NCI-H510A treated with DMSO at 0.1 percent for 48 hours (cell line): ENCODE data around the gene OBP2A.
"Not testable (repeated sequence)": the region's sequence is repeated elsewhere in the genome, so short reads cannot be mapped to it uniquely, and the experiment has no call there.

ENCODE experiments used
- DNase-seq: peaks from one replicate; lab custom pipeline; 2025; lab: John Stamatoyannopoulos, UW

OBP2A gene

DNA sequence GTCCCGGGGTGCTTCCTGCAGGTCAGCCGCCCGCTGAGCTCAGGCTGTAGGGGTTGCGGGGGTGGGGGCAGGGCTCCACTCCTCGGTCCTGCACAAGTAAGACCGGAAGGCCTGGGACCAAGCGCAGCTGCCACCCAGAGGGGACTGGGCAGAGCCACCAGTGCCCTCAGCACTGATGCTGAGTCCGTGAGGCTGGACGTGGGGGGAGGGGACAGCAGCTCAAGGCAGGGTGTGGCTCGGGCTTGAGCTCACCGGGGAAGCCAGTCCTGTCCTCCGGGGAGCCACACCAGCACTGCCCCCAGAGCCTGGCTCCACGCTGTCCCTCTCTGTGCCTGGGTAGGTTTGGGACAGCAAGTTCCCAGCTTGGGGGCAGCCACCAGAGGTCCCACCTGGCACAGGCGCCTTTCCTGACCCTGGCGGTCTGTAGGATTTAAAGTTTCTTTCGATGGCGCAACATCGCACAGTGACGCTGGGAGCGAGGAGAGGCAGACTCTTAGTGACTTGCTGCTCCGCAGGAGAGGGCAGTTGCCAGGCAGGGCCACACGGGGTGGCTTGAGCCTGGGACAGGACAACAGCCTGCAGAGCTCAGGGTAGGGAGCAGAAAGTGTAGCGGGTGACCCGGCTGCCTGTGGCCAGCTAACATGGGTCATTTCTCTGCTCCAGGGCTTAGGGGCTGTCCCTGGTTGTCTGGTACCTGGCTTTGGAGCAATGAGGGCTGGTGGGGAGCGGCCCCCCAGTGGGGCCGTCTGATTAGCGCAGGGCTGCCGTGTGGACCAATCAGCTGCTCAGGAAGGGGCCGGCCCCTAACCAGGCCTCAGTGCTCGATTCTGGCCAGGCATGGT lies 19.0 kb upstream of the OBP2A start:
- no peak for DNase-seq

DNA sequence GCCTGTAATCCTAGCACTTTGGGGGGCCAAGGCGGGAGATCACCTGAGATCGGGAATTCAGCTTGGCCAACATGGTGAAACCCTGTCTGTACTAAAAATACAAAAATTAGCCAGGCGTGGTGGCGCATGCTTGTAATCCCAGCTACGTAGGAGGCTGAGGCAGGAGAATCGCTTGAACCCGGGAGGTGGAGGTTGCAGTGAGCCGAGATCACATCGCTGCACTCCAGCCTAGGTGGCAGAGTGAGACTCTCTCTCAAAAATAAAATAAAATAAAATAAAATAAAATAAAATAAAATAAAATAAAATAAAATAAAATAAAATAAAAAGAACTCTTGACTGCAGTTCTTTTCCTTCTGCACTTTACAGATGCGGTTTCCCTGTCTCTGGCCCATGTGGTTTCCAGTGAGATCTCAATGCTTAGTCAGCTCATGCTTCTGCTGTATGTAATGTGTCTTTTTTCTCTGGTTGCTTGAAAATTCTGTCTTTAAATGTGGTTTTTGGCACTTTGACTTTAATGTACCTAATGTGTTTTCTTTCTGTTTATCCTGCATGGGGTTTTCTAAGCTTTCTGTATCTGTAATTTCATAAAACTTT lies 17.0 kb upstream of the OBP2A start:
- not testable (repeated sequence) for DNase-seq

DNA sequence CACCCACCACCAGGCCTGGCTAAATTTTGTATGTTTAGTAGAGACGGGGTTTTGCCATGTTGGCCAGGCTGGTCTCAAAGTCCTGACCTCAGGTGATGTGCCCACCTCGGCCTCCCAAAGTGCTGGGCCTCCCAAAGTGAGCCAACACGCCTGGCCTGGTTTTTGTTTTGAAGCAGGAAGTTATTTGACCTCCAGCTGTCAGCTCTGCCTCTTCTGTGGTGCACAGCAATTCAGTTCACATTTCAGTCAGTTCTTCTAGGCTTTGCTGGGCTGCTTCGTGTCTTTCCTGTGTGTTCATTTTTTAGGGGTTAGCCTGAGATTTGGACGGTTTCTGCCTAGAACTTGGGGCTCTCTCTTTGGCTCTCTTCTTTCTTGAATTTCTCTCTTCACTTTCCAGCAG lies 15.8 kb upstream of the OBP2A start:
- no peak for DNase-seq

DNA sequence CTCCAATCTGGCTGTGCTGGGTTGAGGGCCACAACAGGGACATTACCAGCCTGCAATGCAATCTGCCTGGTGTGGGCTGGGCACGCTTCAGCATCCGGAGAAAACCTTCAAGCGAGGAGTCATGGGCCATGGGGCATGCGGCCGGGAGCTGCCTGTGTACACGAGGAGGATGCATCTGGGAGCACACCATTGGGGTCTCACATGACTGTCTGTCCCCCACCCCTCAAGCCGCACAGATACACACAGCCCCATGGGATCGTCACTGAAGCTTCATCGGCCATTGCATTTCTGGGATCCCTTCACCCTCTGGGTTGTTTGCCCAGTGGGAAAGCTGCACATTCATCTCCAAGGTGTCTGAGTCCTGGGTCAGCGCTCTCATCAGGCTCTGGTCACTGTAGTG lies 14.8 kb upstream of the OBP2A start:
- no peak for DNase-seq

DNA sequence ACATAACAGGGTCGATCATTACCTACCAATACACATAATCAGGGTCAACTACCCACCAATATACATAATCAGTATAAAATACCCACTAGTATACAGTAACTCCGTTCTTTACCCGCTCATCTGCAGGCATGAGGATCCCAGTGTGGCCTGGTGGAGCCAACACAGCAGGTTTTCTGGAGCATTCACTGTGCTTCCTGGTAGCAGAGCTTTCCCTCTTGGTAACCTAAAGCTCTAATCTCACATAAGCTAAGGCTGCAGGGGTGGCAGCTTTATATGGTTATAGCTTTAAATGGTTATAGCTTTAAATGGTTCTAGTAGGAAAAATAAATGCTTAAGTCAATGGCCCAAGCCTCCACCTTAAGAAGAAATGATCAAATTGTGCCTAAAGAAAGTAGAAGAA lies 12.8 kb upstream of the OBP2A start:
- DNase-seq: no peak

DNA sequence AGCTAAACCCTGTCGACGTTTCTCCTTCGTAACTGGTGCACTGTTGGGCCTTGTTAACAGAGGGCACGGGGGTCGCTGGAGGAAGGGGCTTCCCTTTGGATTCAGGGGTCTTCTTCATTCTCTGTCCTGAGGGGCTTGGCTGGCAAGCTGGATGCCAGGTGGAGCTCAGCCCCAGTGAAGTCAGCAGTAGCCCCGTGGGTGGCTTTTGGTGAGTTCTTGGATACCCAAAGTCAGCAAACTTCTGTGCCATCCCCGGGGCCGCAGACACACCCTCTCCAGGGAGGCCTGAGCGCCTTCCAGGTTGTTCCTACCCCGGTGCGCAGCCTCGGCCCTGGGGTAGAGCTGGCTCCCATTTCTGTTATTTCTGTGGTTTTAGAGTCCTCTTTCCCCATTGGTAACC lies 12.3 kb upstream of the OBP2A start:
- DNase-seq: no peak

DNA sequence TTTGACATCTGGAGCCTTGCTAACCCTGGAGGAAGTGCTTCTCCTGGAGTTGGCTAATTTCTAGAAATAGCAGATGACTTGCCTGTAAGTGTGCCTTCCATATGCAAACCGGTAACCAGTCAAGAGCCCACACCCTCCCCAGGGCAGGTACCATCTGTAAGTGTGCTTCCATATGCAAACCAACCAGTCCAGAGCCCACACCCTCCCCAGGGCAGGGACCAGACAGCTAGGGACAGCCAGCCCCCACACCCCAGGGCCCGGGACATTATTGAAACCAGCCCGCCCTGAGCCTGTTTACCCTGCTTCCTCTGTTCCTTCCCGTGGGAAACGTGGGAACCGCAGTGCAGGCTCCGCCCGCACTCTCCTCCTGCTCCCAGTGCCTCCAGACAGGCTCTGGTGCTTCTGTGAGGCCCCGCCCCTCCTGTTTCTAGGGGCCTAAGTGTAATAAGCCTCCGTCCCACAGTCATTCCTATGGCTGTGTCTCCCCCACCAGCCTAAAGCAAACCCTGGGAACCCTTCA lies 11.7 kb upstream of the OBP2A start:
- not testable (repeated sequence) for DNase-seq

DNA sequence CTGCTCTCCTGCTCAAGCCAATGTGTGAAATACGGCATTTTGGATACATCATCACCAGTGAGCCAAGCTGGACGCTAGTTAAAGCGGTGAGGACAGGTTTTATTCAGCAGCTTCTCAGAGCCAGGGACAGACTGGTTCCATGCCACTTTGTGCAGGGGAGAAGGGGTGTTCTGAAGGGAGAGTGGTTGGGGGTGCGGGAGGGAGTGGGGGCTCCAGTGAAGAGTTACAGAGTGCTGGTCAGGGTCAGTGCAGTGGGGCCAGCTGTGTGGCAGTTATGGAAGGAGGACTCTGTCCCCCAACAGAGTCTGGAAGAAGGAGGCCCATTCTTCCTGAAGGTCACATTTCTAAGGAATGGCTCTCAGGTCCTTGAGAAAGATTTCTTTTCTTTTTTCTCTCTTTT lies 11.1 kb upstream of the OBP2A start:
- not testable (repeated sequence) for DNase-seq

DNA sequence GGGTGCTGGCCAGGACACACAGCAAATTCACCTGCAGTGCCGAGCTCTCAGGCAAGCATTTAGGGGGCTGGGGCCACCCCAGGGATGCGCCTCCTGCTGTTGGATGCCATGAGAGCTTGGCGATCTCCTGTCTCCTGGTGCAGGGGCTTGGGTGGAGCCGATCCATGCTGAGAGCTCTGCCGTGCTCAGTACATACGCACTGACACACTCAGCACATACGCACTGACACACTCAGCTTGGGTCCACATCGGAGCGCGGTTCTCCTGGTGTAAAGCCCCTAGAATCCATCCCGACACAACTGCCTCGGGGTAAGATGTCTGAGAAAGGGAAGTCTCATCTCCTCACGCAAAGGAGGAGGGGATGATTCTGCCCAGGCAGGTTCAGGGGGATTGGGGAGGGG lies 10.3 kb upstream of the OBP2A start:
- not testable (repeated sequence) for DNase-seq

DNA sequence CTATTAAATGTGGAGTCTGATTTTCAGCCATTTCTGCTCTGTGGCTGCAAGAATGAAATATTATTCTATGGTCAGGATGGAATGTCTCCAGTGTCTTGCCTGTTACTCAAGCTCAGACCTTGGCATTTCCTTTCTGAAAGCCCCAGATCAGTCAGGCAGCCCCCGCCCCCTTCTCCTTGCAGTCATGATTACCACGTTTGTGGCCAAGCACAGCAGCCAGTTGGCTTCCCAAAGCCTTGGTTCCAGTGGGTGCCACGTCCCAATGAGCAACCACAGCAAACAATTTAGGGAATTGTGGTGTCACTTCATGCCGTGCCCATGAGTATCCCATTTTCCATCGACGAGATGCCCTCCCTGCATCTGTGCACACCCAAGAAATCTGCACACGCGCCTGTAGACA lies 9.7 kb upstream of the OBP2A start:
- DNase-seq: no peak

DNA sequence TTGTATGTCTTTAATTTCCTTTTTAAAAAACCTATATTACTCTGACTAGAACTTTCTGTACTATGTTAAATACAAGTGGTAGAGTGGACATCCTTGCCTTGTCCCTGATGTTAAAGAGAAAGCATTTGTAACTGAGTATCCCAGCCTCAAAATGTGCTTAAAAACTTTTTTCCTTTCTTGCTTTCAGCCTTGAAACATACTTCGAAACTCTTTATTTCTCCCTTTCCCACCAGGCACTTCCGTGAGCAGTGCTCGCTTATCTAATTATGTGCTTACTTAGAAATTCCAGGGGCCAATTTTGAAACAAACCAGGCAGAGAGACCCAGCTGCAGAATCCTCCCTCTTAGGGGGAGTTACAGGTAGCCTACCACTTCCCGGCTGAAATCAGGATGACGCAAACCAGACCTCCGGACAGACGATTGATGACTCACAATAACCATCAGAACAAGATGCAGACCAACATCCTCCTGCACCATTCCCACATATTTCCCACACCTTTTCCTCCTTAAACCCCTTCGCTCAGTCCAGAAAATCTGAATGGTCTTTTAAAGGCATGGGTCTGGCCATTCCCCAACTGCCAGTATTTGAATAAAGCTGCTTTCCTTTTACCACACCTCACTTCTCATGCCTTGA lies 2.5 kb upstream of the OBP2A start:
- DNase-seq: not testable (repeated sequence)

DNA sequence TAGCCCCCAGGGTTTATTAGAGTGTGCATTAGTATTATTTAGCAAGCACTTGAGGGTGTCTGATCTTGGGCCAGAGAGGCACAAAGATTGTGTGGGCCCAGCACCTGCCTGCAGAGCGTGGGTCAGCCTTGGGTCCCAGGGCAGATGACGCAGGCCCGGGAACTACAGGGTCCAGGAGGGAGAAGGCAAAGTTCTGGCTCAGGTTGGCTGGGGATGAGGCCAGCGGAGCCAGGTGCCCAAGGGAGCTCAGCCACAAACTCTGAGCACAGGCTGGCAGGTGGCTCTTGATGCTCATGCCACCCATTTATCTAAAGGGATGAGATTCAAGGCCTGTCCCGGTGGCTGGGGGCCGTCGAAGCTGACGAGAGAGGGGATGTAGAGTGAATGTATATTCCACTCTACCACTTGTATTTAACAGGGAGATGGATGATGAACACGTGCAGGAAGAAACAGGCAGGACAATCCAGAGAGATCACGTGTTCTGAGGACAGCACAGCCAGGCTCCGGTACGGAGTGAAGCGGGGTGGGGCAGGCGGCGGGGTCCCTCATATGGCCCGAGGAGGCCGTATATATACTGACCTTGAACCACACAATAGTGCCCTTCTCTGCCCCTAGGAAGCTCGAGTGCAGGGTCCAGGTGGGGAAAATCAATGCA lies 818 bp upstream of the OBP2A start:
- no peak for DNase-seq

DNA sequence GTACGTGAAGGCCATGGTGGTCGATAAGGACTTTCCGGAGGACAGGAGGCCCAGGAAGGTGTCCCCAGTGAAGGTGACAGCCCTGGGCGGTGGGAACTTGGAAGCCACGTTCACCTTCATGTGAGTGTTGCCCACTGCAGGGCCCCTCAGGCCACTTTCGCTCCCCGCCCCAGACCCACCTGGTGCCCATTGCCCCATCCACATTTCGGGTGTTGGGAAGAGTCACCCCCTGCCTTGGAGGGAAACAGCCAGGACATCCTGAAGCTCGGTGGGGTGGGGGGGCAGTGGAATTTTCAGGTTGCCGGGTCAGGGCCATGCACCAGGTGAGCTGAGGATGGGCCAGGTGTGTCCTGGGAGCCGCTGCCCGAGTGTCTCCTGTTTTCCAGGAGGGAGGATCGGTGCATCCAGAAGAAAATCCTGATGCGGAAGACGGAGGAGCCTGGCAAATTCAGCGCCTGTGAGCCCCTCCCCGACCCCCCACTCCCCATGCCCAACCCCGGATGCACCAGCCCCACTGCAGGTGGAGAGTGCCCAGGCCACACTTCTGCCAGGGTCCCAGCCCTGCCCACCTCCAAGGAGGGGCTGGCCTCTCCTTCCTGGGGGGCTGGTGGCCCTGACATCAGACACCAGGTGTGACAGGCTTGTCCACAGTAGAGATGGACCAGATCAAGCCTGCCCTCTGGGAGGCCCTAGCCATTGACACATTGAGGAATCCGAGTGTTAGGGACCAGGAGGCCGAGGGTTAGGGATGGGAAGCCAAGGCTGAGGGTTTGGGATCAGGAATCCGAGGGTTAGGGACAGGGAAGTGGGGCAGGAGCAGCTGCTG lies 1.1 kb downstream of the OBP2A start:
- not testable (repeated sequence) for DNase-seq

DNA sequence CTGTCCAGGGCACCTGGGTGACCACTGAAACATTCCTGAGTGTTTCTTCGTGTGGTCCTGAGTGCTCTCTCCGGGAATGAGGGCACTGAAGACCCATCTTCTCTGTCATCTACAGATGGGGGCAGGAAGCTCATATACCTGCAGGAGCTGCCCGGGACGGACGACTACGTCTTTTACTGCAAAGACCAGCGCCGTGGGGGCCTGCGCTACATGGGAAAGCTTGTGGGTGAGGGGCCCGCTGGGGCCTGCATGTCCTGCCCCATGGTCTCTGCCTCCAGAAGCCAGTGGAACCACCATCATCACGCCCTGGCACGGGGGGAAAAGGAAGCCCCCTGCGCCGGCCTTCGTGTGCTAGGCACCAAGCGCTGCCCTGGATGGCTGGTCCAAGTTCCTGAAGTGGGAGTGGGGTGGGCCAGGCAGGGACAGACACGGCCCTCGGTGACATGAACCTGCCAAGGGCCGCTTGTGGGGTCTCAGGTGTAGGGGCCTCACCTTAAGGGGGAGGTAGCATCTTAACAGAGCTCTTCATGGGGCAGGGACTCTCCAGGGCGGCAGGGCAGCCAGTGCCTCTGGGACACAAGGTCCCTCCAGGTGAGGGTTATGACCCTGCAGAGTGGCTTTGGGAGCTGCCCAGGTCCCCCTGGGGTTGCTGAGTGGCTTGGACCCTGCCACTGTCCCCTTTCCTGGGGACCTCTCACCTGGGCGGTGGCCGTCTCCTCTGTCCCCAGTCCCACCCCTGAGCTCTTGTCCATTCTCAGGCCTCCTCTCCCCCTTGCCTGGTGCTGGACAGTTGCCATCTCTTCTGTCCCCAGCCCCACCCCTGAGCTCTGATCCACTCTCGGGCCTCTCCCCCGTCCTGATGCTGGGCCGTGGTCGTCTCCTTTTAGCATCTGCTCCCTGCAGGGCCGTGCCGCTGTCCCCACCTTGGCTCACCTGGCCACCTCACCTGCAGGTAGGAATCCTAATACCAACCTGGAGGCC lies 2.1 kb downstream of the OBP2A start:
- DNase-seq: no peak

DNA sequence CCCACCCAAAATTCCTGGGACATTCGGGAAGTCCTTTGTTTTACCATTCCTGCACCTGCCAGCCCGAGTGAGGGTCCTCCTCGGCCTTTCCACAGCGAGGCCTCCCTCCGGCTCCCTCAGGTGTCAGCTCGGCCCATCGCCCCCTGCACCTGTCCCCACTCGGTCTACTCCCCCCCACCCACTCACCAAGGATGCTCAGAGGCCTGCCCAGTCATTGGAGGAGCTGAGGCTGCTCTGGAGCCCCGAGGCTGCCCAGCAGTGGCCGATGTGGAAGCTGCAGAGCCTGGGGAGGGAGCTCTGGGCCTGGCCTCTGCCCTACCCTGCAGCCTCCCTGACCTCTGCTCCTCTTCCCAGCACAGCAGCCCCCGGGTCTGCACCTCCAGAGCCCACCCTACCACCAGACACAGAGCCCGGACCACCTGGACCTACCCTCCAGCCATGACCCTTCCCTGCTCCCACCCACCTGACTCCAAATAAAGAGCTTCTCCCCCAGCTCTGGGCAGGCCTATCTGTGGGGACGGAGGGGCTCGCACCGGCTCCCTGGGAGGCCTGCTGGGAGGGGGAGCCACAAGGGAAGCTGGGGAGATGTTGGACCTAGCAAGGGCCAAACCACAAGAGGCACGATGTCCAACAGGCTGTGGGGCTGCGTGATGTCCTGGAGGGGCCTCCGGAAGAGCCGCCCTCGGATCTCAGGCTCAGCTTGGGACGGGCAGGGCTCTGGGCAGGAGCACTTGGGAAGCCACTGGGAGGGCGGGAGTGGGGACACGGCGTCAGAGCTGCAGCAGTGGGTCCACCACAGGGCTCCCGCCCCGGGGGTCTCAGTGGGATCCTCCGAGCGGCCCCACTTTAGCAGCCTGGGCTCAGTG lies 3.8 kb downstream of the OBP2A start:
- not testable (repeated sequence) for DNase-seq

DNA sequence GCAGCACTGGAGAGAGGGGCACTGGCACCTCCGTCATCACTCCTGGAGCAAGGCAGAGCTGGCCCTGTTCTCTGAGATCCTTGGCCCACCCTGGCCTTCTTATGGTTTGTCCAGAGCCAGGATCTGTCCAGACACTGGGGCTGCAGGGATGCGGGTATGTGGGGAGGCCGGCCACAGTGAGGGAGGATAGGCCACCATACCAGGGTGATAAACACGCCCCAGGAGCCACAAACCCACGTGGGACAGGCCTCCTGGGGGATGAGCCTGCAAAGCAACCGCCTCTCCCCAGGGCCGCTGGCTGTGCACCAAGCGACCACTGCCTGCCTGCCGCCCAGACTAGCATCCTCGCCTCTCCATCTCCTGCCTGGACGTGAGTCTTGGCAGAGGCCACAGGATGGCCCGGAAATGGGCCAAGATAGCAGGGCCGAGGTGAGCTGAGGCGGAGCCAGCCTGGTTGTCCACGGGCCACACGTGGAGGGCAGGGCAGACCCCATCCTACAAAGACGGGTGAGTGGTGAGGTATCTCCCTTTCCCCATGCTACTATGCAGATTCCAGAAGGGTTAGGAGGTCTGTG lies 4.5 kb downstream of the OBP2A start:
- DNase-seq: no peak

DNA sequence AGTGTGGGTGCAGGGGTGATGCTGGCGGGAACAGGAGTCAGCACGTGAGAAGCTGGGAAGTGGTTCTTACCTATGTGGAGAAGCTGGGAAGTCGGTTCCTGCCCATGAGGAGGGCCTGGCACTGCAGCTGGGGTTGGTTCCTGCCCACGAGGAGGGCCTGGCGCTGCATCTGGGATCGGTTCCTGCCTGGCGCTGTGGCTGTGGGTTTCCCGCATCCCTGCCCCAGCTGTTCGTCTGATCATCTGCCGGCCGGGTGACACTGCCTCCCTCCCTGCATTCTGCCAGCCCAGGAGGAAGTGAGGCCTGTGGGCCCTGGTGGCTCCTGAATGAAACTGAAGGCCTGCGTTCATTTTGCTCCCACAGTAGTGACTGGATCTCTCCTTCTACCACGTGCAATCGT lies 5.1 kb downstream of the OBP2A start:
- no peak for DNase-seq

DNA sequence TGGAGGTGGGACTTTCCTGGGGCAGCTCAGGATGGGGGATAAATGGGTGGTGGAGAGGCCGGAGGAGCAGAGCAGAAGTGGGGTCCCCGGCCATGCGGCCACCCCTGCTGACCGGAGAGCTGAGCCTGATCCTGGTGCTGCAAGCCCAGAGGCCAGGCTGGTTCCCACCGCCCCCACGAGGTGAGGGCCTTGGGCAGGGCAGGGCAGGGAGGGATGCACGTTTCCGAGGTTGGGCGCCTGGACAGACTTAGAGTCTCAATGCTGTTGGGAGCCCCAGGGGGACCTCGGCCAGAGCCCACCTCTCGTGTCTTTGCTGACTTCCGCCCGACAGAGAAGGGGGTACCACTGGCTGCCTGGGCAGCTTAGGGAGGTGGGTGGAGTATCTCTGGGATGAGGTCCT lies 5.5 kb downstream of the OBP2A start:
- no peak for DNase-seq
